Esophagus (tissue), 2 donors: ENCODE measurements around the gene CUX1. TPM values are rescaled to one million over a fixed set of nuclear protein-coding genes. Genes with fewer than 3 reads are reported as not detected.
"Not testable (repeated sequence)": the region's sequence is repeated elsewhere in the genome, so short reads cannot be mapped to it uniquely, and the experiment has no call there.

Source experiments
- H3K27ac ChIP-seq, 2 donors: one replicate each; pipeline ENCODE4 v1.5.1; 2013; ENCODE audit warnings: low read depth in 2 of 2, mild to moderate bottlenecking in 2 of 2, inconsistent platforms in 1 of 2, low read length in 1 of 2, moderate library complexity in 1 of 2
- H3K27me3 ChIP-seq, 2 donors: one replicate each; pipeline ENCODE4 v1.6.1; 2013; ENCODE audit warnings: low read length in 2 of 2, control low read depth in 1 of 2, mild to moderate bottlenecking in 1 of 2; ENCODE audit not compliant: insufficient read depth in 2 of 2, control insufficient read depth in 1 of 2
- H3K36me3 ChIP-seq, 2 donors: one replicate each; pipeline ENCODE4 v1.6.1; 2013; ENCODE audit warnings: low read length in 1 of 2; ENCODE audit not compliant: control insufficient read depth in 2 of 2, insufficient read depth in 2 of 2
- H3K4me1 ChIP-seq, 2 donors: one replicate each; pipeline ENCODE4 v1.6.1; 2013; ENCODE audit warnings: low read length in 1 of 2; ENCODE audit not compliant: control insufficient read depth in 2 of 2, insufficient read depth in 2 of 2
- H3K4me3 ChIP-seq, 2 donors: one replicate each; pipeline ENCODE4 v1.5.1; 2013; ENCODE audit warnings: low read length in 2 of 2, mild to moderate bottlenecking in 2 of 2, low read depth in 1 of 2, moderate library complexity in 1 of 2
- H3K9me3 ChIP-seq, 2 donors: one replicate each; pipeline ENCODE4 v1.6.1; 2013; ENCODE audit warnings: mild to moderate bottlenecking in 2 of 2, low read depth in 1 of 2, low read length in 1 of 2, moderate library complexity in 1 of 2; ENCODE audit not compliant: control insufficient read depth in 2 of 2, insufficient read depth in 1 of 2
- WGBS, 2 donors: extraction: QIAGEN DNeasy Blood & Tissue Kit; methylation state at CpG; one replicate each; pipeline ENCODE4 v1.1.7; 2013; 5-methylcytosine and 5-hydroxymethylcytosine counted together
- polyA plus RNA-seq, 2 donors: library from polyadenylated mRNA; stranded (reverse); fragments of 200-250 nt; gene quantifications; one replicate each; pipeline ENCODE4 v1.2.3, GENCODE V29; 2013
- donor health status: healthy with polysubstance abuse.
- donor health status: Bipolar disorder and iron deficiency.

Gene CUX1
- polyA plus RNA-seq, 2 donors = 19.6 to 21.7 TPM

GRCh38 chr7:101832685-101833375, 15.4 kb downstream of the CUX1 start:
- no peaks in the 10 kb centered on the region for H3K36me3 ChIP-seq
- H3K9me3 ChIP-seq = peaks cover 0 to 2% of the 10 kb centered on the region in 2 donors
- H3K4me3 ChIP-seq = no peak overlapping the region
- peaks cover 6 to 15% of the 10 kb centered on the region in 2 donors for H3K4me1 ChIP-seq
- H3K27ac ChIP-seq = peak overlapping the region; percentile 47 to 66
- WGBS, 2 donors = 85% methylated on average over 14 of the region's 14 CpGs
- H3K27me3 ChIP-seq = no peaks in the 10 kb centered on the region

- H3K4me1 ChIP-seq = peaks cover 6 to 15% of the 10 kb centered on the region in 2 donors
- 85 to 87% methylated on average over 9 of the region's 9 CpGs for WGBS, 2 donors
- H3K27me3 ChIP-seq = no peaks in the 10 kb centered on the region
- peaks cover 0 to 2% of the 10 kb centered on the region in 2 donors for H3K9me3 ChIP-seq
- no peak overlapping the region for H3K27ac ChIP-seq
- no peaks in the 10 kb centered on the region for H3K36me3 ChIP-seq
- no peak overlapping the region for H3K4me3 ChIP-seq
Measured at GRCh38 chr7:101833799-101834198, 16.4 kb downstream of the CUX1 start.

- H3K9me3 ChIP-seq = peaks cover 0 to 2% of the 10 kb centered on the region in 2 donors
- H3K4me3 ChIP-seq = no peak overlapping the region
- H3K27ac ChIP-seq = no peak overlapping the region
- 96% methylated on average over 12 of the region's 12 CpGs for WGBS, 2 donors
- no peaks in the 10 kb centered on the region for H3K27me3 ChIP-seq
- no peaks in the 10 kb centered on the region for H3K36me3 ChIP-seq
- peaks cover 6 to 15% of the 10 kb centered on the region in 2 donors for H3K4me1 ChIP-seq
Measured at GRCh38 chr7:101835136-101835535, 17.7 kb downstream of the CUX1 start.

GRCh38 chr7:101837433-101837832, 20.0 kb downstream of the CUX1 start:
- H3K27ac ChIP-seq, H3K9me3 ChIP-seq, H3K36me3 ChIP-seq, H3K4me3 ChIP-seq, H3K27me3 ChIP-seq: not testable (repeated sequence)
- 92 to 94% methylated on average over 7 of the region's 7 CpGs for WGBS, 2 donors
- H3K4me1 ChIP-seq = peaks cover 0 to 11% of the 10 kb centered on the region in 2 donors

- Histone ChIP-seq H3K4me1 (peaks cover 0 to 4% of the 10 kb centered on the region in 2 donors), H3K27ac (no peak overlapping the region), H3K36me3 (no peaks in the 10 kb centered on the region), H3K27me3 (no peaks in the 10 kb centered on the region), H3K4me3 (no peak overlapping the region), H3K9me3 (peaks cover 0 to 2% of the 10 kb centered on the region in 2 donors)
- WGBS, 2 donors = 88 to 89% methylated on average over 17 of the region's 17 CpGs
Measured at GRCh38 chr7:101838837-101839483, 21.5 kb downstream of the CUX1 start.

GRCh38 chr7:101841328-101841727, 23.9 kb downstream of the CUX1 start:
- Histone ChIP-seq H3K4me1 (peaks cover 0 to 4% of the 10 kb centered on the region in 2 donors), H3K36me3 (no peaks in the 10 kb centered on the region), H3K9me3 (no peaks in the 10 kb centered on the region), H3K27me3 (no peaks in the 10 kb centered on the region), H3K27ac (no peak overlapping the region), H3K4me3 (no peak overlapping the region)
- WGBS, 2 donors = 70 to 75% methylated on average over 3 of the region's 3 CpGs

- H3K9me3 ChIP-seq = no peaks in the 10 kb centered on the region
- no peaks in the 10 kb centered on the region for H3K36me3 ChIP-seq
- no peak overlapping the region for H3K27ac ChIP-seq
- H3K27me3 ChIP-seq = no peaks in the 10 kb centered on the region
- WGBS, 2 donors = 79 to 81% methylated on average over 13 of the region's 13 CpGs
- H3K4me1 ChIP-seq = no peaks in the 10 kb centered on the region
- H3K4me3 ChIP-seq = no peak overlapping the region
Measured at GRCh38 chr7:101843293-101844271, 26.2 kb downstream of the CUX1 start.

GRCh38 chr7:101845974-101846373, 28.5 kb downstream of the CUX1 start:
- whole genome bisulfite sequencing, 2 donors = 92 to 94% methylated on average over 2 of the region's 2 CpGs
- Histone ChIP-seq H3K9me3 (no peaks in the 10 kb centered on the region), H3K4me3 (no peak overlapping the region), H3K36me3 (no peaks in the 10 kb centered on the region), H3K4me1 (no peaks in the 10 kb centered on the region), H3K27me3 (no peaks in the 10 kb centered on the region), H3K27ac (no peak overlapping the region)

- WGBS, 2 donors = 99% methylated on average over 11 of the region's 11 CpGs
- Histone ChIP-seq H3K36me3 (no peaks in the 10 kb centered on the region), H3K27me3 (no peaks in the 10 kb centered on the region), H3K9me3 (no peaks in the 10 kb centered on the region), H3K4me3 (no peak overlapping the region), H3K4me1 (no peaks in the 10 kb centered on the region), H3K27ac (no peak overlapping the region)
Measured at GRCh38 chr7:101846800-101847538, 29.5 kb downstream of the CUX1 start.
